CD8-positive, alpha-beta memory T cell (primary cell): ENCODE data around the gene GFY. TPM values are rescaled to one million over a fixed set of nuclear protein-coding genes. Genes with fewer than 3 reads are reported as not detected.
"Not testable (repeated sequence)": the region's sequence is repeated elsewhere in the genome, so short reads cannot be mapped to it uniquely, and the experiment has no call there.

Source experiments
- CTCF ChIA-PET: fragments of 350-600 bp; sonication (Branson Sonifier 250); formaldehyde crosslinking; loops from one replicate; lab custom pipeline; 2021; ENCODE audit warnings: antibody characterized with exemption; lab: Charles Lee
- POLR2A ChIA-PET: fragments of 350-600 bp; sonication (Branson Sonifier 250); formaldehyde crosslinking; loops from one replicate; lab custom pipeline; 2021; ENCODE audit warnings: antibody characterized with exemption; lab: Charles Lee
- DNase-seq, 5 donors: peaks; one replicate each; pipeline versions ENCODE4 v3.0.0 to v3.0.0-alpha.2; 2020 to 2022; ENCODE audit warnings: mixed read lengths in 1 of 5
- H3K27ac ChIP-seq: one replicate; pipeline ENCODE4 v1.7.0; 2013; ENCODE audit warnings: low read depth, mild to moderate bottlenecking, low read length, moderate library complexity
- H3K27me3 ChIP-seq: 2 replicates; pipeline ENCODE4 v1.7.0; 2013; ENCODE audit warnings: low read length, mild to moderate bottlenecking; ENCODE audit not compliant: insufficient read depth, poor library complexity, severe bottlenecking
- H3K36me3 ChIP-seq: 2 replicates; pipeline ENCODE4 v1.7.0; 2013; ENCODE audit warnings: mild to moderate bottlenecking, low read length, moderate library complexity; ENCODE audit not compliant: insufficient read depth
- H3K4me1 ChIP-seq: 2 replicates; pipeline ENCODE4 v1.7.0; 2013; ENCODE audit warnings: mild to moderate bottlenecking, low read length, moderate library complexity; ENCODE audit not compliant: insufficient read depth
- H3K4me3 ChIP-seq: 2 replicates; pipeline ENCODE4 v1.7.0; 2013; ENCODE audit warnings: mild to moderate bottlenecking, low read length
- H3K9me3 ChIP-seq: 2 replicates; pipeline ENCODE4 v1.7.0; 2013; ENCODE audit warnings: mild to moderate bottlenecking, low read length
- H3K27ac Mint-ChIP-seq, 8 donors: one replicate each; pipeline ENCODE4 v1.8.0; 2020 to 2021; ENCODE audit warnings: mixed read lengths in 8 of 8, mild to moderate bottlenecking in 6 of 8, inconsistent platforms in 3 of 8, moderate library complexity in 3 of 8
- H3K27me3 Mint-ChIP-seq, 2 donors: one replicate each; pipeline ENCODE4 v1.8.0; 2020 to 2021; ENCODE audit warnings: mixed read lengths in 2 of 2, mild to moderate bottlenecking in 1 of 2, moderate library complexity in 1 of 2
- H3K36me3 Mint-ChIP-seq, 3 donors: one replicate each; pipeline ENCODE4 v1.8.0; 2020 to 2021; ENCODE audit warnings: mixed read lengths in 3 of 3, inconsistent platforms in 1 of 3, mild to moderate bottlenecking in 1 of 3
- H3K4me1 Mint-ChIP-seq, 3 donors: one replicate each; pipeline ENCODE4 v1.8.0; 2020 to 2021; ENCODE audit warnings: mixed read lengths in 3 of 3, inconsistent platforms in 1 of 3, mild to moderate bottlenecking in 1 of 3
- H3K4me3 Mint-ChIP-seq, 7 donors: one replicate each; pipeline ENCODE4 v1.8.0; 2020 to 2021; ENCODE audit warnings: mixed read lengths in 7 of 7, mild to moderate bottlenecking in 6 of 7, moderate library complexity in 4 of 7, inconsistent platforms in 2 of 7
- H3K9me3 Mint-ChIP-seq, 5 donors: one replicate each; pipeline ENCODE4 v1.8.0; 2020 to 2022; ENCODE audit warnings: mixed read lengths in 5 of 5, mild to moderate bottlenecking in 3 of 5, moderate library complexity in 2 of 5, inconsistent platforms in 1 of 5
- polyA plus RNA-seq: library from polyadenylated mRNA; unstranded; fragments of 300-500 nt; fragmentation: Illumina TruSeq; gene quantifications from one replicate; pipeline ENCODE4 v1.2.3, GENCODE V29; 2021
- total RNA-seq, 2 experiments: library from RNA; stranded (reverse); gene quantifications; one replicate each; pipeline ENCODE4 v1.2.3, GENCODE V29; 2021

Gene GFY
- total and polyA plus RNA-seq, 3 experiments from 2014 or later, result not detected

DNA sequence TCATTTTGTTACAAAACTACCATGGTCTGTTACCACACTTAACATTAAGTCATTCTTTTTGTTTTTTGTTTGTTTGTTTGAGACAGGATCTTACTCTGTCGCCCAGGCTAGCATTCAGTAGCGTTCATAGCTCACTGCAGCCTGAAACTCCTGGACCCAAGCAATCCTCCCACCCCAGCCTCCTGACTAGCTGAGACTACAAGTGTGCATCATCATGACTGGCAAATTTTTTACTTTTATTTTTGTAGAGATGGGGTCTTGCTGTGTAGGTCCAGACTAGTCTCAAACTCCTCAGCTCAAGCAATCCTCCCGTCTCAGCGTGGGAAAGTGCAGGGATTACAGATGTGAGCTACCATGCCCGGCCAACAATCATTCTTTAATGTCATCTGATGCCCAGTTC lies 31.1 kb downstream of the GFY start:
- DNase-seq, result no peak
- Histone ChIP-seq H3K9me3 (no peaks in the 10 kb centered on the region), H3K4me1 (peaks cover 27% of the 10 kb centered on the region), H3K4me3 (no peak overlapping the region), H3K27me3 (no peaks in the 10 kb centered on the region), H3K27ac (no peak overlapping the region), H3K36me3 (peaks cover 24% of the 10 kb centered on the region)
- CTCF ChIA-PET, result interaction anchor here (1.0 to 1.2 kb wide), 3 partner anchors 9 to 17 kb away, joined by 4 to 8 read pairs (median 5); partner anchors contain the start of gene FLT3LG
- peaks cover 3 to 48% (median 11%) of the 10 kb centered on the region in 3 donors for H3K36me3 Mint-ChIP-seq
- peak overlapping the region in 2 of 7 donors; percentile 15 to 40 for H3K4me3 Mint-ChIP-seq
- POLR2A ChIA-PET, result interaction anchor here (1.9 kb wide), 1 partner anchor 13 kb away, joined by 12 read pairs; no protein-coding TSS in a partner anchor
- no peaks in the 10 kb centered on the region for H3K9me3 Mint-ChIP-seq
- H3K27me3 Mint-ChIP-seq, result no peaks in the 10 kb centered on the region
- peak overlapping the region in 2 of 8 donors; percentile 4 to 37 for H3K27ac Mint-ChIP-seq
- peaks cover 27 to 45% (median 34%) of the 10 kb centered on the region in 3 donors for H3K4me1 Mint-ChIP-seq

DNA sequence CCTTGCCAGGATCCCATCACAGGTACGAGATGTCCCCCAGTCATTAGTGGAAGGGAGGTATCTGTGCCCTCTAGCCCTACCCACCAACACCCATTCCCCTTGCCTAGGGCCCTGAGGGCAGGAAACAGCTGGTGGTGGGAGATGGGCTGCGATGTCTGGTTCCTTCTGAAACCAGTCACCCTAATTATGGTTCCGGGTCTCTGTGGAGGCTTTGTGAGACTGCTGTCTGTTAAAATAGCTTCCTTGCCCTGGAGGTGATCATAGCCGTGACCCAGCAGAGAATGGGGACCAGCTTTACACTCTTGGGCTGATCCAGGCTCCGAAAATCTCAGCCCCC lies 33.3 kb downstream of the GFY start:
- H3K27ac ChIP-seq, result no peak overlapping the region
- no peaks in the 10 kb centered on the region for H3K9me3 Mint-ChIP-seq
- DNase-seq, result no peak
- peaks cover 24% of the 10 kb centered on the region for H3K36me3 ChIP-seq
- H3K4me3 Mint-ChIP-seq, result peak overlapping the region in 1 of 7 donors; percentile 54
- H3K4me1 ChIP-seq, result peaks cover 13% of the 10 kb centered on the region
- CTCF ChIA-PET, result interaction anchor here (1.4 to 2.9 kb wide), 4 partner anchors 10 to 18 kb away, joined by 5 to 10 read pairs (median 6); partner anchors contain the start of gene FLT3LG
- H3K27ac Mint-ChIP-seq, result peak overlapping the region in 4 of 8 donors; percentile 34 to 94 (median 49)
- peaks cover 13 to 30% (median 18%) of the 10 kb centered on the region in 3 donors for H3K4me1 Mint-ChIP-seq
- H3K4me3 ChIP-seq, result no peak overlapping the region
- peaks cover 0 to 38% (median 5%) of the 10 kb centered on the region in 3 donors for H3K36me3 Mint-ChIP-seq
- H3K27me3 Mint-ChIP-seq, result no peaks in the 10 kb centered on the region
- H3K9me3 ChIP-seq, result no peaks in the 10 kb centered on the region
- H3K27me3 ChIP-seq, result no peaks in the 10 kb centered on the region
- POLR2A ChIA-PET, result interaction anchor here (2.0 kb wide), 1 partner anchor 11 kb away, joined by 8 read pairs; no protein-coding TSS in a partner anchor

DNA sequence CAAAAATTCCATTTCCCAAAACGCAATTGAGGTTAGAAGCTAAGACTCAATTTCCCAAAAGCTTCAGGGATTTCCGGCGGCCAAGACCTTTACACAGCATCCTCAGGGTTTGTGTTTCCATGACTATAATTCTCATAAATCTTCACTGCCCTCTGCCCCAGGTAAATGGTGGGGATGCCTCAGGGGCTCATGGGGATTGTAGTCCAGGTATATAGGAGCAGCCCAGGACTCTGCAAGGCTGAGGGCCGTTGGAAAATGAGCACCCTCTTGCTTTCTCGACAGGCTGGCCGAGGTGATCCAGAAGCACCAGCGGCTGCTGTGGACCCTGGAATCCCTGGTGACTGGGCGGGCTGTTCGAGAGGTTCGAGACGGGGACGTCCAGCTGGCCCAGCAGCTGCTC lies 34.2 kb downstream of the GFY start:
- Histone ChIP-seq H3K27me3 (no peaks in the 10 kb centered on the region), H3K9me3 (no peaks in the 10 kb centered on the region), H3K36me3 (peaks cover 24% of the 10 kb centered on the region), H3K4me1 (peaks cover 4% of the 10 kb centered on the region), H3K4me3 (no peak overlapping the region), H3K27ac (no peak overlapping the region)
- POLR2A ChIA-PET, result interaction anchor here (0.6 to 2.0 kb wide), 2 partner anchors 11 to 35 kb away, joined by 4 to 8 read pairs; no protein-coding TSS in a partner anchor
- no peak for DNase-seq
- Mint-ChIP-seq H3K9me3 (no peaks in the 10 kb centered on the region), H3K4me1 (peaks cover 4 to 22% (median 12%) of the 10 kb centered on the region in 3 donors), H3K36me3 (peaks cover 0 to 35% (median 5%) of the 10 kb centered on the region in 3 donors), H3K27ac (no peak overlapping the region), H3K27me3 (no peaks in the 10 kb centered on the region), H3K4me3 (peak overlapping the region in 1 of 7 donors; percentile 68)
- CTCF ChIA-PET, result interaction anchor here (1.4 to 2.9 kb wide), 4 partner anchors 9 to 17 kb away, joined by 5 to 10 read pairs (median 6); partner anchors contain the start of gene FLT3LG

DNA sequence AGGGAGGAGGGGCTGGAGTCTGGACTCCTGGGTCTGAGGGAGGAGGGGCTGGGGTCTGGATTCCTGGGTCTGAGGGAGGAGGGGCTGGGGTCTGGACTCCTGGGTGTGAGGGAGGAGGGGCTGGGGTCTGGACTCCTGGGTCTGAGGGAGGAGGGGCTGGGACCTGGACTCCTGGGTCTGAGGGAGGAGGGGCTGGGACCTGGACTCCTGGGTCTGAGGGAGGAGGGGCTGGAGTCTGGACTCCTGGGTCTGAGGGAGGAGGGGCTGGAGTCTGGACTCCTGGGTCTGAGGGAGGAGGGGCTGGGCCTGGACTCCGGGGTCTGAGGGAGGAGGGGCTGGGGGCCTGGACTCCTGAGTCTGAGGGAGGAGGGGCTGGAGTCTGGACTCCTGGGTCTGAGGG lies 35.9 kb downstream of the GFY start:
- not testable (repeated sequence) for H3K9me3 Mint-ChIP-seq, H3K27me3 Mint-ChIP-seq, H3K4me3 ChIP-seq, H3K27me3 ChIP-seq, DNase-seq, H3K4me3 Mint-ChIP-seq, H3K27ac ChIP-seq, H3K27ac Mint-ChIP-seq, H3K4me1 ChIP-seq, H3K9me3 ChIP-seq
- Mint-ChIP-seq H3K36me3 (peaks cover 0 to 39% (median 4%) of the 10 kb centered on the region in 3 donors), H3K4me1 (peaks cover 2 to 16% (median 6%) of the 10 kb centered on the region in 3 donors)
- H3K36me3 ChIP-seq, result peaks cover 24% of the 10 kb centered on the region
- ChIA-PET CTCF (interaction anchor here (1.3 kb wide), 1 partner anchor 232 kb away, joined by 3 read pairs; no protein-coding TSS in a partner anchor), POLR2A (interaction anchor here (0.6 kb wide), 2 partner anchors 126 to 463 kb away, joined by 4 read pairs; no protein-coding TSS in a partner anchor)

DNA sequence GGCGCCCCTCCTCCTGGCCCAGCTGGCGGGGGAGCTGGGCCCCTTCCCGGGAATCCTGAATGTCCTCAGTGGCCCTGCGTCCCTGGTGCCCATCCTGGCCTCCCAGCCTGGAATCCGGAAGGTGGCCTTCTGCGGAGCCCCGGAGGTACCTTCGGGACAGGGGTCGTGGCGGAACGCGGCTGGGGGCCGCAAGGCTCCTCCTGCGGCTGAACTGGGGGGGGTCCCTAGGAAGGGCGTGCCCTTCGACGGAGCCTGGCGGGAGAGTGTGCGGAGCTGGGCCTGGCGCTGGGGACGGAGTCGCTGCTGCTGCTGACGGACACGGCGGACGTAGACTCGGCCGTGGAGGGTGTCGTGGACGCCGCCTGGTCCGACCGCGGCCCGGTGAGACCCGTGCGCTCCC lies 36.5 kb downstream of the GFY start:
- Histone ChIP-seq H3K27me3 (no peaks in the 10 kb centered on the region), H3K27ac (no peak overlapping the region), H3K4me1 (no peaks in the 10 kb centered on the region), H3K36me3 (peaks cover 24% of the 10 kb centered on the region), H3K9me3 (no peaks in the 10 kb centered on the region), H3K4me3 (no peak overlapping the region)
- H3K9me3 Mint-ChIP-seq, result no peaks in the 10 kb centered on the region
- H3K27me3 Mint-ChIP-seq, result no peaks in the 10 kb centered on the region
- H3K4me1 Mint-ChIP-seq, result peaks cover 2 to 11% (median 5%) of the 10 kb centered on the region in 3 donors
- DNase-seq, result no peak
- CTCF ChIA-PET, result no interaction called here
- no peak overlapping the region for H3K27ac Mint-ChIP-seq
- peaks cover 0 to 34% (median 2%) of the 10 kb centered on the region in 3 donors for H3K36me3 Mint-ChIP-seq
- POLR2A ChIA-PET, result no interaction called here
- H3K4me3 Mint-ChIP-seq, result no peak overlapping the region

GRCh38 chr19:49462492-49462891 lies 37.3 kb downstream of the GFY start:
- no peak overlapping the region for H3K4me3 ChIP-seq
- peaks cover 24% of the 10 kb centered on the region for H3K36me3 ChIP-seq
- H3K4me1 ChIP-seq, result peaks cover 5% of the 10 kb centered on the region
- Mint-ChIP-seq H3K9me3 (no peaks in the 10 kb centered on the region), H3K36me3 (peaks cover 0 to 30% (median 0%) of the 10 kb centered on the region in 3 donors), H3K27me3 (no peaks in the 10 kb centered on the region), H3K4me1 (peaks cover 0 to 10% (median 0%) of the 10 kb centered on the region in 3 donors), H3K4me3 (no peak overlapping the region), H3K27ac (peak overlapping the region in 2 of 8 donors; percentile 42 to 81)
- no peaks in the 10 kb centered on the region for H3K9me3 ChIP-seq
- POLR2A ChIA-PET, result no interaction called here
- DNase-seq, result no peak
- CTCF ChIA-PET, result no interaction called here
- H3K27me3 ChIP-seq, result no peaks in the 10 kb centered on the region
- H3K27ac ChIP-seq, result no peak overlapping the region

DNA sequence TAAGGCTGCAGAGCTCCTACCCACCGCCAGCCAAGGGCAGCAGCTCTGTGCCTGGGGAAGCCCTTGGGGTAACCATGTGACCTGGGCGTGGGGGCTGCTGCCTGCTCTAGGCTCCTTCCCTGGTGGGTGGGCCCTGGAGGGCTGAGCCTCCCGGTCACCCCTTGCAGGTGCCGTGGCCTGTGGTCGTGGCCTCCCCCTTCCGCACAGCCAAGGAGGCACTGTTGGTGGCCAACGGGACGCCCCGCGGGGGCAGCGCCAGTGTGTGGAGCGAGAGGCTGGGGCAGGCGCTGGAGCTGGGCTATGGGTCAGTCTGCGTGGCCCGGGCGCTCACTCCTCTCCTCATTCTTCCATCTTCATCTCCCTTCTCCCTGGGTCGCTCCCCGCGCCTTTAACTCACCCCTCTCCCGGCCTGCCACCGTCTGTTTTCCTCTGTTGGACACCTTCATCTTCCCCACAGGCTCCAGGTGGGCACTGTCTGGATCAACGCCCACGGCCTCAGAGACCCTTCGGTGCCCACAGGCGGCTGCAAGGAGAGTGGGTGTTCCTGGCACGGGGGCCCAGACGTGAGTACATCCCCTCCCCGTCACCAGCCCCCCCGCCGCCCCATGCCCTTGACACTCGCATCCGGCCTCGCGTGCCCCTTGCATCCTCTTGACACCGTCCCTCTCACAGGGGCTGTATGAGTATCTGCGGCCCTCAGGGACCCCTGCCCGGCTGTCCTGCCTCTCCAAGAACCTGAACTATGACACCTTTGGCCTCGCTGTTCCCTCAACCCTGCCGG lies 39.0 kb downstream of the GFY start:
- Mint-ChIP-seq H3K27me3 (peaks cover 0 to under 1% of the 10 kb centered on the region in 2 donors), H3K36me3 (peaks cover 2 to 26% (median 5%) of the 10 kb centered on the region in 3 donors), H3K9me3 (peaks cover 0 to under 1% (median 0%) of the 10 kb centered on the region in 5 donors), H3K27ac (peak overlapping the region in 2 of 8 donors; percentile 22 to 35), H3K4me3 (no peak overlapping the region), H3K4me1 (peaks cover 6 to 16% (median 7%) of the 10 kb centered on the region in 3 donors)
- Histone ChIP-seq H3K27me3 (no peaks in the 10 kb centered on the region), H3K27ac (no peak overlapping the region), H3K4me1 (peaks cover 21% of the 10 kb centered on the region), H3K9me3 (no peaks in the 10 kb centered on the region), H3K36me3 (peaks cover 15% of the 10 kb centered on the region), H3K4me3 (no peak overlapping the region)
- DNase-seq, result no peak
- ChIA-PET CTCF (no interaction called here), POLR2A (no interaction called here)
